ENCODE results near the gene GYG1.

Gene GYG1

DNA sequence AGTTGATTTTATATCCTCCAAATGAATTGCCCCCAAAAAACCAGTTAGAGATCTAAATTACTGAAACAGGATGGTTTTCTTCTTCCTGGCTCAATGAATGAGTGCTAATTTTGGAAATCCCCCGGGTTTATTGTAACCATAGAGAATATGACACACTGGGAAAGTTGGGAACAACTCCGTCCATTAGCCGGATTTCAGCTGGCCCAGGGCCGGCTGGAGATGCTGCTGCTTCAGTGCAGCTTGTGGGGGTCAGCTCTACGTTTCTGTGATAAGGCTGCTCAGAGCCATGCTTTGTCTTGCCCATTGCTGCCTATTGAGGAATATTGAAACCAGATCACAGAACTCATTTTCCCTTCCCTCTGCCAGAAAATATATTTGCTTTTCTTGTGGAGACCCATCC lies 20.3 kb downstream of the GYG1 start:
- no peaks in the 10 kb centered on the region for H3K9me3 Mint-ChIP-seq

DNA sequence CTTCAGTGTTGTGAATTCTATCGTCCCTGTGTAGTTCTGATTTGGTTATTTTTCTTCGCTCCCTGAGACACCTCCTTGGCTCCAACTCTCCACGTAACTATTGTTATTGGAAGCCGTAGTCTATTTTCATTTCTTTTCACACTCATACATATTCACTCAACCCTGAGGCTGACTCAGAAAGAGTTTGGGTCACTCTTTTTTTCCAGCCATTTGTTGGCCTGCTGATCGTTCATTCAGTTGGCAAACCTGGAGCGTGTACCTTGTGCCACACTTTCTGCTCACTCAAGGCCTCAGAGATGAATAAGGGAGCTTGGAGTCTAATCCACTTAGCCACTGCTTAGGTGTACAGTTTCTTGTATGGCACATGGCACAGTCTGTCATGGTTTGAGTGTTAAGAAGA lies 22.4 kb downstream of the GYG1 start:
- Mint-ChIP-seq H3K4me3 (no peak overlapping the region), H3K27me3 (no peaks in the 10 kb centered on the region), H3K27ac (ENCODE audit: low read depth) (peak overlapping the region; percentile 64), H3K9me3 (no peaks in the 10 kb centered on the region), H3K4me1 (peaks cover 61% of the 10 kb centered on the region), H3K36me3 (ENCODE audit: insufficient read depth) (peaks cover 27% of the 10 kb centered on the region)
- ATAC-seq (replicated peaks; ENCODE audit: extremely low read depth, poor library complexity, severe bottlenecking) (no peak), DNase-seq (ENCODE audit: low spot score in 2 of 2) (no peak)

More for the DNA sequence above, 20.3 kb downstream of the GYG1 start:
- Mint-ChIP-seq H3K27me3 (no peaks in the 10 kb centered on the region), H3K36me3 (ENCODE audit: insufficient read depth) (peaks cover 30% of the 10 kb centered on the region), H3K4me3 (no peak overlapping the region), H3K4me1 (peaks cover 65% of the 10 kb centered on the region), H3K27ac (ENCODE audit: low read depth) (no peak overlapping the region)
- DNase-seq (ENCODE audit: low spot score in 2 of 2) (no peak), ATAC-seq (replicated peaks; ENCODE audit: extremely low read depth, poor library complexity, severe bottlenecking) (no peak)

GRCh38 chr3:149015393-149015792 lies 24.1 kb downstream of the GYG1 start:
- Mint-ChIP-seq H3K9me3 (no peaks in the 10 kb centered on the region), H3K27me3 (no peaks in the 10 kb centered on the region), H3K4me3 (peak overlapping the region; percentile 3), H3K36me3 (ENCODE audit: insufficient read depth) (peaks cover 19% of the 10 kb centered on the region), H3K4me1 (peaks cover 62% of the 10 kb centered on the region), H3K27ac (ENCODE audit: low read depth) (peak overlapping the region; percentile 64)
- DNase-seq (ENCODE audit: low spot score in 2 of 2) (no peak), ATAC-seq (replicated peaks; ENCODE audit: extremely low read depth, poor library complexity, severe bottlenecking) (no peak)

DNA sequence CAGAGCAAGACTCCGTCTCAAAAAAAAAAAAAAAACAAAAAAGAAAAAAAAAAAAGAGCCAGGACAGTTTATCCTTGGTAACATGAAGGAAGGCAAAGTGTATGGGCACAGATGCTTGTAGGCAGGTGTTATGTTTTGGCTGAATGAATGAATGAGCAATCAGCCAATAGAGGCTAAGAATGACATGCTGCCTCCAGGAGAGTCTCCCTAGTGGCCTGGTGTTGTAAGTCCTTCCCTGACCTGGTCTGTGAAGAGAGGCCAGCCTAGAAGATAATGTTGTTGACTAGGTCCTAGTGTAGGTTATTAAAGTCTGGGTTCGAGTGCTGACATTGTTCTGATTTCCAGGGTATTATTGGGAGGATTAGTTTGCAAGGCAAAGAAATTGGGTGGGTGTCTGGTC lies 24.9 kb downstream of the GYG1 start:
- Mint-ChIP-seq H3K4me1 (peaks cover 64% of the 10 kb centered on the region), H3K9me3 (no peaks in the 10 kb centered on the region), H3K27ac (ENCODE audit: low read depth) (peak overlapping the region; percentile 64), H3K36me3 (ENCODE audit: insufficient read depth) (peaks cover 14% of the 10 kb centered on the region), H3K4me3 (no peak overlapping the region), H3K27me3 (no peaks in the 10 kb centered on the region)
- ATAC-seq (replicated peaks; ENCODE audit: extremely low read depth, poor library complexity, severe bottlenecking) (no peak), DNase-seq (ENCODE audit: low spot score in 2 of 2) (no peak)

DNA sequence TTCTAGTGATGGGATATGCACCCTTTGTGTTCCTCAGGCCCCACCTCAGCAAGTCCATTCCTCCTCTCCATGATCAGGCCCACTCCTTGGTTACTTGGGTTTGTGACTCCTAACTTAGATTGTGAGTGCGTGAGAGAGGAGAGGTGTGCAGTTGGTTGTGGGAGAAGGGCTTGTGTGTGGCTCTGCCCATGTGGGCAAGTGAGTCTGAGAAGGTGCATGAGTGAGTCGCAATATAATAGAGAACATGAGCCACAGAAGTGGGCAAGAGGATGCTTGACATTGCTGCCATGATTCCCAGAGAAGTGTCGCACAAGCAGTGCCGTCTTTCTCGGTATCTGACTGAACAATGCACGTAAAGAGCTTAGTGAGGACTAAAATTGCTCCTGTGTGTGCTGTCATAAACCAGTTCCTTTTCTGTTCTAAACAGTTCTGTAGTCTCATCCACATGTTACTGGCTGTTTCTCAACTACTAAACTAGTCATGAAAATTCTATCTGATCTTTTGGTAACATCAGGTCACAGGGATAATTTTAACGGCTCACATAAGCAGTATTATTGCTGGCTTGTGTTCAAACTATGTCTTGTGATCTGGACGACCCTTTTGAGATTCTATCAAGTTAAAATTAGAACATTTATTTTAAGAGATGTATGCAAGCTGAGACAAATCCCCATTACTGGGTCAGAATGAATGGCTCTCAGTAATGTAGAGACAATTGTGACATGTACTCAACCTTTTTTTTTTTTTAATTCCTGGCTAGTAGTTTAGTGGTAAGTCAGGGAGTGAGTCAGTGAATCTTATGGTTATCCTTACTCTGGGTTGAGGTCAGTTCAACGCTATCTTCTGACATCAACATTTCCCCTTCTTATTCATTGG lies 25.6 kb downstream of the GYG1 start:
- H3K36me3 Mint-ChIP-seq (ENCODE audit: insufficient read depth) = peaks cover 12% of the 10 kb centered on the region
- DNase-seq (ENCODE audit: low spot score in 2 of 2) (no peak), ATAC-seq (replicated peaks; ENCODE audit: extremely low read depth, poor library complexity, severe bottlenecking) (peak; percentile 31)
- no peak overlapping the region for H3K4me3 Mint-ChIP-seq
- no peaks in the 10 kb centered on the region for H3K27me3 Mint-ChIP-seq
- peaks cover 68% of the 10 kb centered on the region for H3K4me1 Mint-ChIP-seq
- H3K9me3 Mint-ChIP-seq = no peaks in the 10 kb centered on the region
- H3K27ac Mint-ChIP-seq (ENCODE audit: low read depth) = peak overlapping the region; percentile 64

DNA sequence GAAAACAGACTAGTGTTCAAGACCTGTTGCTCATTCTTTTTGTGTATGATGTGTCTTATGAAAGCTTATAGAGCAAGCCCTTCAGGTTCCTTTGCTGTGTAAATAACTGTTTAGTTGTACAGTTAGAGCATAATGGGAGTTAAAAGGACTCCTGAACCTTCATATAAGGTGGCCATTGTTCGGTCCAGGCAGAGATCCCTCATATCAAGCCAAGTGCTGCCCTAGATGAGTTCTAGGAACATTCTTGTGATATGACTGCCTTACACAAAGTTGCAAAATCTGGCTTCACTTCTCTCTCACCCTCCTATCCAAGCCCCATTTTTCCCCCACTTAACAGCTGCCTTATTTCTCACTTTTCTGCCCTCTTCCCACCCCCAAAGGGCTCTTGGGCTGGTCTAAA lies 26.9 kb downstream of the GYG1 start:
- Mint-ChIP-seq H3K27me3 (no peaks in the 10 kb centered on the region), H3K4me1 (peaks cover 70% of the 10 kb centered on the region), H3K27ac (ENCODE audit: low read depth) (peak overlapping the region; percentile 64), H3K4me3 (no peak overlapping the region), H3K36me3 (ENCODE audit: insufficient read depth) (peaks cover 15% of the 10 kb centered on the region), H3K9me3 (no peaks in the 10 kb centered on the region)
- DNase-seq (ENCODE audit: low spot score in 2 of 2) (no peak), ATAC-seq (replicated peaks; ENCODE audit: extremely low read depth, poor library complexity, severe bottlenecking) (no peak)

GRCh38 chr3:149019580-149019979 lies 28.2 kb downstream of the GYG1 start:
- ATAC-seq (replicated peaks; ENCODE audit: extremely low read depth, poor library complexity, severe bottlenecking) (no peak), DNase-seq (ENCODE audit: low spot score in 2 of 2) (no peak)
- Mint-ChIP-seq H3K9me3 (no peaks in the 10 kb centered on the region), H3K36me3 (ENCODE audit: insufficient read depth) (peaks cover 19% of the 10 kb centered on the region), H3K27ac (ENCODE audit: low read depth) (peak overlapping the region; percentile 39), H3K4me1 (peaks cover 59% of the 10 kb centered on the region), H3K4me3 (no peak overlapping the region), H3K27me3 (no peaks in the 10 kb centered on the region)

DNA sequence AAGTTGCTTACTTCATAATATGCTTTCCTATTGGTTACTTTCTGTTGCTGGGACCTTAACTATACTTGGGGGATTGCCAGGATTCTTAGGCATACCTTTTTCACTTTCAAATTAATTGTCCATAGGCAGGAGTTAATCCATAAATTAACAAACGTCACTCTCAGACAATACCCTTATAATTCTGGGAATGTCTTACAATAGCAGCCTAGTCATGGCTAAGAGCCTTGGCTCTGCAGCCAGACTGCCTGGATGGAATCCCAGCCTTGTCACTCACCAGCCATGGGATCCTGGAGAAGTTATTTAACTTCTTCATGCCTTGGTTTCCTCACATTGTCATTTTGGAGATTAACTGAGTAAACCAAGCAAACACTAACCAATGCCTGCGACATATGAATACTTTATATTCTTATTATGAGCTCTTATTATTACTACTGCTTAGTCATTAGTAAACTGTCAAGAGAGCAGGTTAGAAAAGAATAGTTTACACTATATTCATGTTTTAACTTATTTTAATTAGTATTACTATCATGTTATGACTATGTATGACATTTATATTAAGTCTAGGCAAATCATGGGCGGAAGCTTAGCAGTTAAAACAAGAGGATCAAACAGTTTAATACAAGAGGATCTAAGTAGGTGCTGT lies 29.0 kb downstream of the GYG1 start:
- H3K27ac Mint-ChIP-seq (ENCODE audit: low read depth) = peak overlapping the region; percentile 63
- DNase-seq (ENCODE audit: low spot score in 2 of 2) (no peak), ATAC-seq (replicated peaks; ENCODE audit: extremely low read depth, poor library complexity, severe bottlenecking) (no peak)
- no peaks in the 10 kb centered on the region for H3K27me3 Mint-ChIP-seq
- peaks cover 54% of the 10 kb centered on the region for H3K4me1 Mint-ChIP-seq
- H3K36me3 Mint-ChIP-seq (ENCODE audit: insufficient read depth) = peaks cover 27% of the 10 kb centered on the region
- no peak overlapping the region for H3K4me3 Mint-ChIP-seq
- no peaks in the 10 kb centered on the region for H3K9me3 Mint-ChIP-seq

- Mint-ChIP-seq H3K4me1 (peaks cover 48% of the 10 kb centered on the region), H3K36me3 (ENCODE audit: insufficient read depth) (peaks cover 27% of the 10 kb centered on the region), H3K27ac (ENCODE audit: low read depth) (peak overlapping the region; percentile 63), H3K9me3 (no peaks in the 10 kb centered on the region), H3K4me3 (no peak overlapping the region), H3K27me3 (no peaks in the 10 kb centered on the region)
- no peak for ATAC-seq (replicated peaks; ENCODE audit: extremely low read depth, poor library complexity, severe bottlenecking)
- no peak for DNase-seq (ENCODE audit: low spot score in 2 of 2)
These were observed 29.5 kb downstream of the GYG1 start for GRCh38 chr3:149020839-149021252.

DNA sequence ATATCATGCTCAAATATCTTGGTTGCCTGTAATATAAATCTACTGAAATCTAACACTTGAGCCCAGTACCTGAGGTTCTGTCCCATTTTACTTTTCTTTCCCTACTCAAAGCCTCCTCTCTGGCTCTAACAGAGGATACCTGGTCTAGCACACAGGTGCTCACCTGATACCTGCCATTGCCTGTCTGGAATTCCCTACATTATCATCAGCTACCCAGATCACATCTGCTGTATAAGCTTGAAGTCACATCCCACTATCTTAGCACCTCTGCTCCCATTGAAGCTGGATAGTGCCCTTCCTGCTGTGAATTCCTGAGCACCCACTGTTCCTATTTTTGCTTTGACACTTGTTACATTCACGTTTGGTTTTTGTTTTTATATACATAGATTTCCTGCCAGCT lies 30.5 kb downstream of the GYG1 start:
- peaks cover 31% of the 10 kb centered on the region for H3K36me3 Mint-ChIP-seq (ENCODE audit: insufficient read depth)
- no peak for ATAC-seq (replicated peaks; ENCODE audit: extremely low read depth, poor library complexity, severe bottlenecking)

GRCh38 chr3:149023951-149024350 lies 32.6 kb downstream of the GYG1 start:
- no peak for ATAC-seq (replicated peaks; ENCODE audit: extremely low read depth, poor library complexity, severe bottlenecking)

More for the DNA sequence above, 30.5 kb downstream of the GYG1 start:
- no peak overlapping the region for H3K4me3 Mint-ChIP-seq
- H3K9me3 Mint-ChIP-seq = no peaks in the 10 kb centered on the region
- H3K27me3 Mint-ChIP-seq = no peaks in the 10 kb centered on the region
- no peak for DNase-seq (ENCODE audit: low spot score in 2 of 2)
- H3K4me1 Mint-ChIP-seq = peaks cover 45% of the 10 kb centered on the region
- no peak overlapping the region for H3K27ac Mint-ChIP-seq (ENCODE audit: low read depth)

DNA sequence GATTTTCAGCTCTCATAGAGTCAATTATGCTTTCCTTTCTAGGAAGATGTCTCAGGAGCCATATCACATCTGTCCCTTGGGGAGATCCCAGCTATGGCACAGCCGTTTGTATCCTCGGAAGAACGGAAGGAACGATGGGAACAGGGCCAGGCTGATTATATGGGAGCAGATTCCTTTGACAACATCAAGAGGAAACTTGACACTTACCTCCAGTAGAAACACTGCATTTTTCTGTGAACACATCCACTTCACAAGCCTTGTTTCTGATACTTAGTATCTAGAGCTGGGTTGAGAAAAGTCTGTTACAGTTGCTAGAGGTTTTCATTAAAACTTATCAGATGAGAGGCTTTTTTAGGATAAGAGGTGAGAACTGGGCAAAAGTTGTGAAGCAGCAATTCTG lies 35.4 kb downstream of the GYG1 start:
- Mint-ChIP-seq H3K36me3 (ENCODE audit: insufficient read depth) (peaks cover 38% of the 10 kb centered on the region), H3K27me3 (no peaks in the 10 kb centered on the region)
- DNase-seq (ENCODE audit: low spot score in 2 of 2) = no peak

More at GRCh38 chr3:149023951-149024350, 32.6 kb downstream of the GYG1 start:
- no peak for DNase-seq (ENCODE audit: low spot score in 2 of 2)
- no peaks in the 10 kb centered on the region for H3K9me3 Mint-ChIP-seq
- H3K4me1 Mint-ChIP-seq = peaks cover 37% of the 10 kb centered on the region
- H3K36me3 Mint-ChIP-seq (ENCODE audit: insufficient read depth) = peaks cover 34% of the 10 kb centered on the region
- no peak overlapping the region for H3K4me3 Mint-ChIP-seq
- peak overlapping the region; percentile 4 for H3K27ac Mint-ChIP-seq (ENCODE audit: low read depth)
- H3K27me3 Mint-ChIP-seq = no peaks in the 10 kb centered on the region

GRCh38 chr3:149031096-149031495 lies 39.8 kb downstream of the GYG1 start:
- Mint-ChIP-seq H3K27me3 (no peaks in the 10 kb centered on the region), H3K9me3 (no peaks in the 10 kb centered on the region), H3K36me3 (ENCODE audit: insufficient read depth) (peaks cover 25% of the 10 kb centered on the region), H3K4me3 (no peak overlapping the region), H3K27ac (ENCODE audit: low read depth) (no peak overlapping the region), H3K4me1 (peaks cover 5% of the 10 kb centered on the region)
- DNase-seq (ENCODE audit: low spot score in 2 of 2) (no peak), ATAC-seq (replicated peaks; ENCODE audit: extremely low read depth, poor library complexity, severe bottlenecking) (no peak)

More for the DNA sequence above, 35.4 kb downstream of the GYG1 start:
- no peak for ATAC-seq (replicated peaks; ENCODE audit: extremely low read depth, poor library complexity, severe bottlenecking)
- Mint-ChIP-seq H3K4me1 (peaks cover 9% of the 10 kb centered on the region), H3K9me3 (no peaks in the 10 kb centered on the region), H3K27ac (ENCODE audit: low read depth) (peak overlapping the region; percentile 48), H3K4me3 (no peak overlapping the region)
